ENCODE data around the gene ACTG2.

ACTG2 gene

GRCh38 chr2:73913414-73914054, 20.7 kb downstream of the ACTG2 start:
- DNase-seq (ENCODE audit: low read depth, low spot score), result no peak

- no peak for DNase-seq (ENCODE audit: low read depth, low spot score)
Observed at GRCh38 chr2:73914667-73915066, 21.9 kb downstream of the ACTG2 start.

- DNase-seq (ENCODE audit: low read depth, low spot score), result no peak
Observed at GRCh38 chr2:73915437-73915993, 22.7 kb downstream of the ACTG2 start.

- no peak for DNase-seq (ENCODE audit: low read depth, low spot score)
Observed at GRCh38 chr2:73916666-73917065, 23.9 kb downstream of the ACTG2 start.

DNA sequence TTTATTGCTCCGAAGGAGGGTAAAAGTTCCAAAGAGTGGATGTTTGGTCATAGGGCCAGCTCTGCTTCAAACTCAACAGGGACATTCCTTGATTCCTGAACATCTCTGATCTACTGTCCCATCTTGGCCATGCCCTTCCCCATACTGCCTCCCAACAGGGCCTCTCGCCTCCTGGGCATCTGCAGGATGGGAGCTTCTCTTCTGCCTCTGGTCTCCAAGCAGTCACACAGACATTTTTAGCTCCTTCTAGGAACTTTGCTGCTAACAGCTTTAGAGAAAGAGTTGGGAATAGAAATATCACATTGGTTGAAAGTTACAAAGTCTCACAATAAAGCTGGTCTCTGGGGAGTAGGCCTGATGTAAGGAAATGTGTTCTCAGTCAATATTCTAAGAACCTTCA, 24.5 kb downstream of the ACTG2 start:
- no peak for DNase-seq (ENCODE audit: low read depth, low spot score)

GRCh38 chr2:73917696-73918207, 24.9 kb downstream of the ACTG2 start:
- no peak for DNase-seq (ENCODE audit: low read depth, low spot score)

DNA sequence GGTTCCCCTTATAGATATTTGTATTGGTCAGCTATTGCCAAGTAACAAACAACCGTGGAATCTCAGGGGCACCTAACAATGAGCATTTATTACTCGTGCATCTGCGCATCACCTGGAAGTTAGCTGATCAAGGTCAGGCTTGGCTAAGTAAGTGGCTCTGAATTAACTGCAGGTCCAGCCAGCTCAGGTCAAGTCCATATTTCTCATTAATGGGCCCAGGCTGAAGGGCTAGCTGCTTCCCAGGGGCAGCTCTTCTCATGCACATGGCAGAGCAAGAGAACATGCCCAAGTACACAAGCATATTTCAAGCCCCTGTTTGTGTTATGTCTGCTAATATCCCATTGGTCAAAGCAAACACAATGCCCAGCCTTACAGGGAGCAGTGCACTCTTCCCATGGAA, 26.0 kb downstream of the ACTG2 start:
- no peak for DNase-seq (ENCODE audit: low read depth, low spot score)

DNA sequence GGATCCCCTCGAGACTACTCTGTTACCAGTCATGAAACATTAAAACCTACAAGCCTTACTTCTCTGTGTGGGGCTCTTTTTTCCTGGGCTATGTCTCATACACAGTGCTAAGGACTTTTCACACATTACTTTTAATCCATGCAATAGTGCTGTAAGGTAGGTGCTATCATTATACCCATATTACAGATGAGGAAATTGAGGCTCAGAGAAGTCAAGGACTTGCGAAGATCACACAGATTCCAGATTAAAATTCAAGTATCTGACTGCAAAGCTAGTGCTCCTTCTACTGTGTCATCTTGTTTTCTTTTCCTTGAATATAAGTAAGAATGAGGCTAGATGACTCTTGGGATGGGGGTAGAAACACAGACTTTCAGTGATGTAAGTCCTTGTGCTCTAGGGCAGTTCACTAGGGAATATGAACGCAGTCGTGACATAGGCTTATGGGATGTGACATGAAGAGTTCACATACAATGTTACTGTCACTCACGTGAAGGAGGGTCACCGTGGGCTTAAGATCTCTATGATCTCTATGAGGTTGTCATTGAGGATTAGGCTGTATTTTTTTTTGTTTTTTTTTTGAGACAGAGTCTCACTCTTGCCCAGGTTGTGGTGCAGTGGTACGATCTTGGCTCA, 26.9 kb downstream of the ACTG2 start:
- DNase-seq (ENCODE audit: low read depth, low spot score), result no peak

DNA sequence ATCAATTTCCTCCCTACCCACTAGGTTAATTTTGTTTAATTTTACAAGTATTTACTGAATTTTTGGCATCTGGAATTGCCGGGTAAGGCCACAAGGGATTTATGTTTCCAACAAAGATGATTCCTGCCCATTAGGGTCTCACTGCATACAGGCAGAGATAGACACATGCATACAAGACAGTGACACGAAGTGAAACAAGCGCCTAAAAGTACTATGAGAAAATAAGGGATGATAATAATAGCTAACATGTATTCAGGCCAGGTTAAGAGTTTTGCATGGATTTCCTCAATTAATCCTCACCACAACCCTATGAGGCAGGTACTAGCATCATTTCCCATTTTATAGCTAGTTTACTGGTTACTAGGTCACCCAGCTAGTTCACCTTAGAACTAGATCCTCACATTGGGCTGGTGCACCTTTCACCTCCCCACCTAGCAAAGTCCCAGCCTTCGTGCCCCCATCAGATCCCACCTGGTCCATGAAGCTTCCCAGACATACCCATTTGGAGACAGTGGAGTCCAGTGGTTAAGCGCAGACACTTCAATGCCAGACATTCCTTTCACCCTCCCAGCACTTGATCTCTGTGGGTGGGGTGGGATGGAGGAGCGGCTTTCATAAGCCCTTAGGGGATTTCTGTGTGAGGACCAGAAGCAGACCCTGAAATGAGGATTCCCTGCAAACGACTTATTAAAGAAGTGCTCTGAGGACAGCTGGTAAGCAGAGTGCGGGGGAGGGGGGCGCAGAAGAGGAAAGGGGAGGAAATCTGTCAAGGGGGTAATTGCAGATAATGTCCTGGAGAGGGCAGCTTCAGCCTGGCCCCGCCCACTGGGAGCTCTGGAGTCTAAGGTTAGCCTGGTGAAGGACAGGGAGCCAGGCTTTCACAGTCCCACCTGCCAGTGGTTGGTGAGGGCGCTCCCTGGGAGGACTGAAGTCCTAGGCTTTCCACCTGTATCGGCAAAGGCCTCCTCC, 28.1 kb downstream of the ACTG2 start:
- DNase-seq (ENCODE audit: low read depth, low spot score), result peak; percentile 33

GRCh38 chr2:73921581-73921980, 28.8 kb downstream of the ACTG2 start:
- DNase-seq (ENCODE audit: low read depth, low spot score), result no peak

DNA sequence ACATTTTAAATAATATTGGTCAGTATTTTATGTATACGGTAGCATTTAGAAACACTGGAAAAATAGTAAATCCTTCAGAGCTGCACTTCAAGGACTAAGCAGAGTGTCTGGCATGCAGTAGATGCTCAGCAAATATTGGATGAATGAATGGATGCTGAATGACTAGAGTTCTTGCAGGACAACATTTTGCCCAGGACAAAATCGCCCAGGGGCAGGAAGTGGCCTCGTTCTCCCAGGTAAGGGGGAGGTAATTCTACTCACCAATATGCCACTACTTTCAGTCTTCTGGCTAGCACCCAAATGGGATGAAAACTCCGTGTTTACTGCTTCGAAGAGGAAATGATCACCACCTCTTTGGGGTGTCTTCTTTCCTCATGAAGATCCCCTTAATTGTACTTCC, 29.9 kb downstream of the ACTG2 start:
- DNase-seq (ENCODE audit: low read depth, low spot score), result no peak

GRCh38 chr2:73925033-73925704, 32.4 kb downstream of the ACTG2 start:
- DNase-seq (ENCODE audit: low read depth, low spot score), result no peak

- DNase-seq (ENCODE audit: low read depth, low spot score), result no peak
Observed at GRCh38 chr2:73925853-73926492, 33.2 kb downstream of the ACTG2 start.

GRCh38 chr2:73926493-73927327, 33.9 kb downstream of the ACTG2 start, which contains the start of gene DGUOK:
Gene DGUOK, plus strand, starts transcription at chr2:73926880. Its CDS starts 31 bp downstream, at chr2:73926911.
- peak; percentile 99 for DNase-seq (ENCODE audit: low read depth, low spot score)

DNA sequence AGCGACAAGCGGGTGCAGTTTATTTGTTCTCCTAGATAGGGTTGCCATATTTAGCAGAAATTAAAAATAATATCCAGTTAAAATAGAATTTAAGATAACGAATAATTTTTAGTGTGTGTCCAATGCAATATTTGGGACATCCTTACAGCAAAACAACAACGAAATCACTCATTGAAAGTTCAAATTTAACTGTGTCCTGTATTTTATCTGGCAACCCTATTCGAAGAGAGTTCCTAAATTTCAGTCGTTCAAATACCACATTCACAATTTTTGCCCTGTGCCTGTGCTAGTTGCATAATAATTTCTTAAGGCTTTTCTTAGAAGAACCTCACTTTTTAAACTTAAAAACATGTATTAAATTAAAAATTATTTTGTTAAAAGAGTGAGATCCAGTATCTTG, 34.5 kb downstream of the ACTG2 start:
- DNase-seq (ENCODE audit: low read depth, low spot score), result no peak

DNA sequence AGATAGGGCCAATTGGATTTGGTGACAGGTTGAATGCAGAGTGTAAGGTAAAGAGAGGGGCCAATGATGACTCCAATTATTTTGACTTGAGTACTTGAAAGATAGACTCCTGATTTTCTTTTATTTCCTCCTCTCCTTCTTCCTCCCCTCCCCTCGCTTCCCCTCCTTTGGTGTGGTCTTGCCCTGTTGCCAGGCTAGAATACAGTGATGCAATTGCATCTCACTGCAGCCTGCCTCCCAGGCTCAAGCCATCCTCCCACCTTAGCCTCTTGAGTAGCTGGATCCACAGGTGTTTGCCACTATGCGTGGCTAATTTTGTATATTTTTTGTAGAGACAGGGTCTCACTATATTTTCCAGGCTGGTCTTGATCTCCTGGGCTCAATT, 36.1 kb downstream of the ACTG2 start:
- DNase-seq (ENCODE audit: low read depth, low spot score), result no peak

GRCh38 chr2:73930386-73930785, 37.6 kb downstream of the ACTG2 start:
- no peak for DNase-seq (ENCODE audit: low read depth, low spot score)

GRCh38 chr2:73931531-73932500, 39.0 kb downstream of the ACTG2 start:
- peak; percentile 61 for DNase-seq (ENCODE audit: low read depth, low spot score)

DNA sequence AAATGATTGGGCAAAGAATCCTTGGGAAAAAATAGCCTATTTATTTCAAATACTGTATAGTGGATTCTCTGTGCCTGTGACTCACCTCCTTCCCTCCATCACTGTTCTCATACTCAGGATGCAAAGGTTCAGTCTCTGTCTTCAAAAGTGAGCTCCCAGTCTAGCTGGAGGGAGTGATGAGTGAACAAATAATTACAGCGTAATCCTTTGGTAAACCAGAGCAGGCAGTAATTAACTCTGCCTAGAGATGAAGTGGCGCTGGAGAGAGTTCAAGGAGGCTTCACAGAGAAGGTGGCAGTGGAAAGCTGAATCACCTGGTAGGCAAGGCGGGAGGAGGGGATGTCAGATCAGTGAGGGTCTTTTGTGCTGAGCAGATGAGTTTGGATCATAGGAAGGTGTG, 40.4 kb downstream of the ACTG2 start:
- DNase-seq (ENCODE audit: low read depth, low spot score), result peak; percentile 25
